Measurements from ENCODE around the gene PGC. TPM values are rescaled to one million over a fixed set of nuclear protein-coding genes. Genes with fewer than 3 reads are reported as not detected.
A peak's percentile ranks its signal among the peaks of the same experiment; 100 is the strongest.

The PGC gene
- polyA plus RNA-seq, 3 donors: not detected

DNA sequence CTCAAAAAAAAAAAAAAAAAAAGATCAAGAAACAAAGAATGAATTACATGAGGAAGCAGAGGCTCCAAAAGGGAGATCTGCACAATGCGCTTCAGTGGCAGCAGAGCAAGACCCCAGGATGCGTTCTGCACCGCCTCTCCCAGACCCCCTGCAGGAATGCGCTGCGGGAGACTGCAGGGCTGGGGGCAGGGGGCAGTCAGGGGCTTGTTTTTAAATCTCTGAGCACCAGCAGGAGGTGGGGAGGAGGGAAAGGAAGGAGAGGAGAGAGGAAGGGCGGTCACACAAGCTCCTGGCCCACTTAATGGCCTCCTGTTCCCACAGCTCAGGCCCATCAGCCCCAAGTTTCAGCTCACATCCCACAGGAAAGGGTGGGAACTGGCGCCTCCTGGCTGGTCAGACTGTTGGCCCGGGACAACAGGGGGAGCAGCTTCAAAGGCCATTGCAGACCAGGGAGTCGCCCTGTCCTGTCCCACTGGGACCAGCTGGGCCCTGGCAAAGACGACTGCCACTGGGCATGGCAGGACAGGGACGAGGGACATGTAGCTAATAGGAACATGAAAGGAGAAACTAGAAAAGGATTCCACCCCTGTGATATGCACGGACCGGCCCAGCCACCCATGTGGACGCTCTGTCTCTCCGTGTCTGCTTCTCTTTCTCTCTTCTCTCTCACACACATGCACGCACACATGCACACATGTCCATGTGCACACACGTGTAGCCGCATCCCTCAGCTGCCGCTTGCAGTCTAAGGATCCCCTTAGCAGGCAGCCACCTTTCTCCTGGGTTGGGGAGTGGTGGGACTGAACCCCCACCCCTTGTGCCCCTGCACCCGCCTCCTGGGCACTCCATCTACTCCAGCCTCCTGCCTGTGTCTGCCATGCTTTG, 46.5 kb downstream of the PGC start:
- H3K4me2 ChIP-seq (replicated peaks; ENCODE audit: extremely low read depth, low read length, poor library complexity, severe bottlenecking): no peak overlapping the region

DNA sequence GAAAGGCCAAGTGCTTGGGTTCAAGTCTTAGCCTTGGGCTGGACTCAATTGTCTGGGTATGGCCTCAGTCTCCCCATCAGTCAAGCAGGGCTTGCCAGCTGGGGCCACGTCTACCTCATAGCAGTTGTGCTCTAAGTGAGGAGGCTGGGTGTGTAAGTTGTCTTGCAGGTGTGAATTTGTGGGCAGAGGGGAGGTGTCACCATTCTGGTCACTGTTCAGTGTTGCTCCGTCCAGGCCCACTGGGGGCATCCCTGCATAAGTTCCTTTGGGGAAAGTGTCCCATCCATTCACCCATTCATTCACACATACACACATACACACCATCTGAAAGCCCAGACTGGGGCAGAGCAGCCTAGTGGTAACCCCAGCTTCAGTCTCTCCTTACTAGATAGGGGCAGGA, 48.1 kb downstream of the PGC start:
- Histone ChIP-seq H3K9ac (ENCODE audit: insufficient read depth, low read length, poor library complexity, severe bottlenecking) (no peak overlapping the region), H3K27me3 (ENCODE audit: control insufficient read depth in 2 of 2, insufficient read depth in 2 of 2, low read length in 2 of 2) (no peaks in the 10 kb centered on the region), H3K4me1 (ENCODE audit: control insufficient read depth in 1 of 2, insufficient read depth in 2 of 2, low read length in 2 of 2) (peaks cover 0 to 3% of the 10 kb centered on the region in 2 donors), H3K4me3 (replicated peaks in 1 of 3; ENCODE audit: low read depth in 2 of 3, low read length in 3 of 3) (no peak overlapping the region), H3K36me3 (replicated peaks in 1 of 2; ENCODE audit: control insufficient read depth in 1 of 2, insufficient read depth in 2 of 2, low read length in 2 of 2) (peaks cover 31 to 78% of the 10 kb centered on the region in 2 donors), H3K27ac (ENCODE audit: low read depth in 1 of 2, low read length in 2 of 2) (no peak overlapping the region), H4K20me1 (ENCODE audit: insufficient read depth, low read length) (peaks cover 100% of the 10 kb centered on the region), H2AFZ (ENCODE audit: insufficient read depth, low read depth, low read length, poor library complexity, severe bottlenecking) (no peak overlapping the region), H3K79me2 (ENCODE audit: insufficient read depth, low read length) (peaks cover 45% of the 10 kb centered on the region), H3K9me3 (replicated peaks in 1 of 2; ENCODE audit: control insufficient read depth in 1 of 2, insufficient read depth in 1 of 2, low read length in 2 of 2) (no peaks in the 10 kb centered on the region), H3K4me2 (replicated peaks; ENCODE audit: extremely low read depth, low read length, poor library complexity, severe bottlenecking) (no peak overlapping the region)
- WGBS (ENCODE audit: insufficient coverage): 71% methylated on average over 1 of the region's 2 CpGs
- DNase-seq: no peak
- Mint-ChIP-seq H3K4me3 (no peak overlapping the region), H3K4me1 (peaks cover 12% of the 10 kb centered on the region), H3K36me3 (peaks cover 46 to 54% of the 10 kb centered on the region in 2 donors), H3K27ac (peak overlapping the region in 1 of 7 donors; percentile 12), H3K9me3 (no peaks in the 10 kb centered on the region), H3K27me3 (ENCODE audit: low read depth in 3 of 3) (peaks cover 0 to 1% (median 0%) of the 10 kb centered on the region in 3 donors)
- intact Hi-C loops (cut with micrococcal nuclease): no loop called here
- TF ChIP-seq, protein P1, sequence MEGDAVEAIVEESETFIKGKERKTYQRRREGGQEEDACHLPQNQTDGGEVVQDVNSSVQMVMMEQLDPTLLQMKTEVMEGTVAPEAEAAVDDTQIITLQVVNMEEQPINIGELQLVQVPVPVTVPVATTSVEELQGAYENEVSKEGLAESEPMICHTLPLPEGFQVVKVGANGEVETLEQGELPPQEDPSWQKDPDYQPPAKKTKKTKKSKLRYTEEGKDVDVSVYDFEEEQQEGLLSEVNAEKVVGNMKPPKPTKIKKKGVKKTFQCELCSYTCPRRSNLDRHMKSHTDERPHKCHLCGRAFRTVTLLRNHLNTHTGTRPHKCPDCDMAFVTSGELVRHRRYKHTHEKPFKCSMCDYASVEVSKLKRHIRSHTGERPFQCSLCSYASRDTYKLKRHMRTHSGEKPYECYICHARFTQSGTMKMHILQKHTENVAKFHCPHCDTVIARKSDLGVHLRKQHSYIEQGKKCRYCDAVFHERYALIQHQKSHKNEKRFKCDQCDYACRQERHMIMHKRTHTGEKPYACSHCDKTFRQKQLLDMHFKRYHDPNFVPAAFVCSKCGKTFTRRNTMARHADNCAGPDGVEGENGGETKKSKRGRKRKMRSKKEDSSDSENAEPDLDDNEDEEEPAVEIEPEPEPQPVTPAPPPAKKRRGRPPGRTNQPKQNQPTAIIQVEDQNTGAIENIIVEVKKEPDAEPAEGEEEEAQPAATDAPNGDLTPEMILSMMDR (IDR thresholded peaks at IDR 0.05): no peak

More for the DNA sequence above, 46.5 kb downstream of the PGC start:
- Mint-ChIP-seq H3K27me3 (ENCODE audit: low read depth in 3 of 3) (peaks cover 0 to 1% (median 0%) of the 10 kb centered on the region in 3 donors), H3K36me3 (peaks cover 52 to 63% of the 10 kb centered on the region in 2 donors), H3K9me3 (no peaks in the 10 kb centered on the region), H3K4me1 (peaks cover 25% of the 10 kb centered on the region), H3K4me3 (no peak overlapping the region), H3K27ac (peak overlapping the region in 4 of 7 donors; percentile 6 to 76 (median 53))
- Histone ChIP-seq H2AFZ (ENCODE audit: insufficient read depth, low read depth, low read length, poor library complexity, severe bottlenecking) (no peak overlapping the region), H3K9ac (ENCODE audit: insufficient read depth, low read length, poor library complexity, severe bottlenecking) (no peak overlapping the region), H3K79me2 (ENCODE audit: insufficient read depth, low read length) (peaks cover 57% of the 10 kb centered on the region), H3K27ac (ENCODE audit: low read depth in 1 of 2, low read length in 2 of 2) (no peak overlapping the region), H3K9me3 (replicated peaks in 1 of 2; ENCODE audit: control insufficient read depth in 1 of 2, insufficient read depth in 1 of 2, low read length in 2 of 2) (no peaks in the 10 kb centered on the region), H3K27me3 (ENCODE audit: control insufficient read depth in 2 of 2, insufficient read depth in 2 of 2, low read length in 2 of 2) (no peaks in the 10 kb centered on the region), H4K20me1 (ENCODE audit: insufficient read depth, low read length) (peaks cover 100% of the 10 kb centered on the region), H3K4me3 (replicated peaks in 1 of 3; ENCODE audit: low read depth in 2 of 3, low read length in 3 of 3) (no peak overlapping the region), H3K36me3 (replicated peaks in 1 of 2; ENCODE audit: control insufficient read depth in 1 of 2, insufficient read depth in 2 of 2, low read length in 2 of 2) (peaks cover 31 to 79% of the 10 kb centered on the region in 2 donors), H3K4me1 (ENCODE audit: control insufficient read depth in 1 of 2, insufficient read depth in 2 of 2, low read length in 2 of 2) (peaks cover 14 to 19% of the 10 kb centered on the region in 2 donors)
- intact Hi-C loops (cut with micrococcal nuclease): loop anchor here in 1 of 2 donors (5.0 to 10.0 kb wide), 2 partner anchors 37 to 74 kb away; partner anchors contain the start of genes FRS3 and TFEB
- DNase-seq: no peak
- WGBS (ENCODE audit: insufficient coverage): 95% methylated on average over 8 of the region's 20 CpGs
- TF ChIP-seq, protein P1 (IDR thresholded peaks at IDR 0.05): no peak

Data from CD14-positive monocyte (primary cell).